H9 (cell line): Measurements from ENCODE around the gene KIAA1671. TPM values are rescaled to one million over a fixed set of nuclear protein-coding genes. Genes with fewer than 3 reads are reported as not detected.

Source experiments
- DNase-seq: peaks from one replicate; pipeline ENCODE4 v3.0.0-alpha.2; 2017
- H2AFZ ChIP-seq: one replicate; pipeline ENCODE4 v1.6.1; 2013; ENCODE audit warnings: mild to moderate bottlenecking, low read length, control low read depth, moderate library complexity
- H2AK5ac ChIP-seq: 2 replicates; pipeline ENCODE4 v1.6.1; 2013; ENCODE audit warnings: low read length, control low read depth, mixed read lengths; ENCODE audit not compliant: insufficient read length
- H2BK120ac ChIP-seq: one replicate; pipeline ENCODE4 v1.6.1; 2013; ENCODE audit warnings: low read depth, mild to moderate bottlenecking, low read length, control low read depth, inconsistent platforms; ENCODE audit not compliant: poor library complexity, severe bottlenecking
- H2BK12ac ChIP-seq: 2 replicates; pipeline ENCODE4 v1.6.1; 2013; ENCODE audit warnings: low read length, control low read depth, mixed read lengths, low read depth; ENCODE audit not compliant: insufficient read length
- H2BK15ac ChIP-seq: 2 replicates; pipeline ENCODE4 v1.6.1; 2013; ENCODE audit warnings: low read depth, low read length, control low read depth
- H2BK20ac ChIP-seq: one replicate; pipeline ENCODE4 v1.6.1; 2013; ENCODE audit warnings: low read depth, mild to moderate bottlenecking, low read length, control low read depth, inconsistent platforms; ENCODE audit not compliant: poor library complexity, severe bottlenecking
- H2BK5ac ChIP-seq: 2 replicates; pipeline ENCODE4 v1.6.1; 2013; ENCODE audit warnings: low read length, control low read depth, mixed read lengths; ENCODE audit not compliant: insufficient read length
- H3K14ac ChIP-seq: 2 replicates; pipeline ENCODE4 v1.6.1; 2013; ENCODE audit warnings: low read length, control low read depth; ENCODE audit not compliant: insufficient read depth
- H3K18ac ChIP-seq: 2 replicates; pipeline ENCODE4 v1.6.1; 2013; ENCODE audit warnings: low read depth, mild to moderate bottlenecking, mixed read lengths, low read length, control low read depth; ENCODE audit not compliant: insufficient read length
- H3K23ac ChIP-seq: 2 replicates; pipeline ENCODE4 v1.6.1; 2013; ENCODE audit warnings: low read length, control low read depth, mixed read lengths, low read depth; ENCODE audit not compliant: insufficient read length
- H3K23me2 ChIP-seq: 2 replicates; pipeline ENCODE4 v1.6.1; 2013; ENCODE audit warnings: low read depth, mild to moderate bottlenecking, mixed read lengths, low read length, control low read depth; ENCODE audit not compliant: insufficient read length, poor library complexity, severe bottlenecking
- H3K27ac ChIP-seq: 2 replicates; pipeline ENCODE4 v1.5.1; 2013; ENCODE audit warnings: low read length, control low read depth, mixed read lengths, low read depth; ENCODE audit not compliant: insufficient read length
- H3K27me3 ChIP-seq: 2 replicates; pipeline ENCODE4 v1.6.1; 2013; ENCODE audit warnings: low read length, control low read depth, inconsistent platforms; ENCODE audit not compliant: insufficient read depth
- H3K4ac ChIP-seq: 2 replicates; pipeline ENCODE4 v1.6.1; 2013; ENCODE audit warnings: low read depth, mild to moderate bottlenecking, control low read depth, inconsistent platforms, low read length, moderate library complexity
- H3K4me1 ChIP-seq: 2 replicates; pipeline ENCODE4 v1.6.1; 2013; ENCODE audit warnings: low read length, control low read depth, inconsistent platforms; ENCODE audit not compliant: insufficient read depth
- H3K4me2 ChIP-seq: 2 replicates; pipeline ENCODE4 v1.6.1; 2013; ENCODE audit warnings: low read length, control low read depth, mixed read lengths; ENCODE audit not compliant: insufficient read length, insufficient read depth
- H3K56ac ChIP-seq: 2 replicates; pipeline ENCODE4 v1.6.1; 2013; ENCODE audit warnings: low read depth, mild to moderate bottlenecking, mixed read lengths, low read length, control low read depth; ENCODE audit not compliant: insufficient read length
- H3K79me1 ChIP-seq: 2 replicates; pipeline ENCODE4 v1.6.1; 2013; ENCODE audit warnings: low read depth, mild to moderate bottlenecking, moderate library complexity, low read length, control low read depth, inconsistent platforms; ENCODE audit not compliant: insufficient read depth, poor library complexity, severe bottlenecking
- H3K79me2 ChIP-seq: 2 replicates; pipeline ENCODE4 v1.6.1; 2013; ENCODE audit warnings: low read length, control low read depth, inconsistent platforms; ENCODE audit not compliant: insufficient read depth
- H3K9ac ChIP-seq: 2 replicates; pipeline ENCODE4 v1.6.1; 2013; ENCODE audit warnings: low read length, control low read depth, mixed read lengths; ENCODE audit not compliant: insufficient read length; ENCODE audit errors: extremely low read depth
- H3K9me3 ChIP-seq: one replicate; pipeline ENCODE4 v1.6.1; 2013; ENCODE audit warnings: low read depth, low read length, inconsistent platforms; ENCODE audit not compliant: control insufficient read depth
- H3T11ph ChIP-seq: one replicate; pipeline ENCODE4 v1.6.1; 2013; ENCODE audit warnings: mild to moderate bottlenecking, low read length, control low read depth, inconsistent platforms
- H4K20me1 ChIP-seq: one replicate; pipeline ENCODE4 v1.6.1; 2013; ENCODE audit not compliant: control insufficient read depth, insufficient read length, insufficient read depth
- H4K5ac ChIP-seq: 2 replicates; pipeline ENCODE4 v1.6.1; 2013; ENCODE audit warnings: low read depth, mild to moderate bottlenecking, mixed read lengths, low read length, control low read depth; ENCODE audit not compliant: insufficient read length
- H4K8ac ChIP-seq: replicated peaks from 2 replicates; pipeline ENCODE4 v1.6.1; 2013; ENCODE audit warnings: low read length, control low read depth, mixed read lengths, low read depth; ENCODE audit not compliant: insufficient read length
- H4K91ac ChIP-seq: 2 replicates; pipeline ENCODE4 v1.6.1; 2013; ENCODE audit warnings: low read depth, mild to moderate bottlenecking, moderate library complexity, mixed read lengths, low read length, control low read depth; ENCODE audit not compliant: insufficient read length
- H3K27ac Mint-ChIP-seq, 3 experiments: 2 replicates in 2 of 3; 3 replicates in 1 of 3; pipeline ENCODE4 v1.8.0; 2020 to 2021; ENCODE audit warnings: mixed read lengths in 3 of 3, mild to moderate bottlenecking in 1 of 3, moderate library complexity in 1 of 3
- H3K27me3 Mint-ChIP-seq: 2 replicates; pipeline ENCODE4 v1.8.0; 2021; ENCODE audit warnings: low read depth, mild to moderate bottlenecking, moderate library complexity, mixed read lengths
- H3K36me3 Mint-ChIP-seq, 3 experiments: 2 replicates in 2 of 3; 3 replicates in 1 of 3; pipeline ENCODE4 v1.8.0; 2020 to 2021; ENCODE audit warnings: low read depth in 3 of 3, mixed read lengths in 3 of 3; ENCODE audit not compliant: insufficient read depth in 1 of 3
- H3K4me1 Mint-ChIP-seq, 2 experiments: 2 replicates each; pipeline ENCODE4 v1.8.0; 2020; ENCODE audit warnings: mixed read lengths in 2 of 2
- H3K4me3 Mint-ChIP-seq, 2 experiments: 2 replicates in 1 of 2; 3 replicates in 1 of 2; pipeline ENCODE4 v1.8.0; 2020 to 2021; ENCODE audit warnings: mild to moderate bottlenecking in 2 of 2, mixed read lengths in 2 of 2, moderate library complexity in 1 of 2
- H3K9me3 Mint-ChIP-seq, 2 experiments: 2 replicates in 1 of 2; 3 replicates in 1 of 2; pipeline ENCODE4 v1.8.0; 2020; ENCODE audit warnings: mild to moderate bottlenecking in 2 of 2, mixed read lengths in 2 of 2, moderate library complexity in 1 of 2
- CTCF ChIP-seq: fragments of 200-600 bp; sonication (generic); conservative IDR thresholded peaks from 3 replicates; pipeline ENCODE4 v1.8.0; 2021; ENCODE audit warnings: antibody characterized with exemption, mild to moderate bottlenecking
- WGBS: extraction: QIAGEN DNeasy Blood & Tissue Kit; methylation state at CpG from one replicate; pipeline ENCODE4 v1.1.7; 2013; ENCODE audit warnings: missing lambda C conversion rate, low lambda C conversion rate, mixed read lengths; ENCODE audit not compliant: insufficient read length; ENCODE audit errors: extremely low coverage; 5-methylcytosine and 5-hydroxymethylcytosine counted together
- total RNA-seq: library from RNA; stranded (reverse); gene quantifications from 2 replicates; pipeline ENCODE4 v1.2.1, GENCODE V29; 2021

Gene KIAA1671
- total RNA-seq, 1 experiment from 2014 or later = 22.6 TPM

- Histone ChIP-seq H3K14ac (no peak overlapping the region; the same call in 1 of the 2 replicates), H2AK5ac (no peak overlapping the region), H4K91ac (no peak overlapping the region), H2BK5ac (no peak overlapping the region), H2AFZ (no peak overlapping the region), H3K9me3 (no peaks in the 10 kb centered on the region), H2BK15ac (no peak overlapping the region), H3K23me2 (no peaks in the 10 kb centered on the region), H2BK12ac (no peak overlapping the region), H3K4me1 (no peaks in the 10 kb centered on the region; the same call in 1 of the 2 replicates), H2BK120ac (no peak overlapping the region), H3T11ph (no peak overlapping the region), H3K9ac (no peak overlapping the region), H3K79me2 (no peaks in the 10 kb centered on the region), H3K27me3 (no peaks in the 10 kb centered on the region), H3K56ac (no peak overlapping the region), H3K4ac (no peak overlapping the region), H4K20me1 (no peaks in the 10 kb centered on the region), H3K79me1 (no peaks in the 10 kb centered on the region), H4K5ac (no peak overlapping the region), H3K4me2 (no peak overlapping the region), H3K18ac (no peak overlapping the region), H3K27ac (no peak overlapping the region), H4K8ac (no peak overlapping the region), H3K23ac (no peak overlapping the region), H2BK20ac (no peak overlapping the region)
- peak overlapping the region; percentile 48 to 82 (median 81); a peak in 6 of 7 replicates for H3K27ac Mint-ChIP-seq
- H3K4me1 Mint-ChIP-seq = peaks cover 11 to 21% of the 10 kb centered on the region in 2 experiments
- no peak for DNase-seq
- peaks cover 2 to 18% (median 17%) of the 10 kb centered on the region in 3 experiments; a peak in 4 of 7 replicates for H3K36me3 Mint-ChIP-seq
- no peak overlapping the region for H3K4me3 Mint-ChIP-seq
- H3K27me3 Mint-ChIP-seq = no peaks in the 10 kb centered on the region
- no CpG with 5 or more reads among the region's 11 CpGs for WGBS
- H3K9me3 Mint-ChIP-seq = no peaks in the 10 kb centered on the region
- TF ChIP-seq CTCF = no peak
These were observed 74.8 kb downstream of the KIAA1671 start for GRCh38 chr22:25027043-25027906.
